ENCODE measurements around the gene KLF15. TPM values are rescaled to one million over a fixed set of nuclear protein-coding genes. Genes with fewer than 3 reads are reported as not detected.

KLF15 gene
- total RNA-seq, 2 donors from 2014 or later = 43.4 to 55.1 TPM

DNA sequence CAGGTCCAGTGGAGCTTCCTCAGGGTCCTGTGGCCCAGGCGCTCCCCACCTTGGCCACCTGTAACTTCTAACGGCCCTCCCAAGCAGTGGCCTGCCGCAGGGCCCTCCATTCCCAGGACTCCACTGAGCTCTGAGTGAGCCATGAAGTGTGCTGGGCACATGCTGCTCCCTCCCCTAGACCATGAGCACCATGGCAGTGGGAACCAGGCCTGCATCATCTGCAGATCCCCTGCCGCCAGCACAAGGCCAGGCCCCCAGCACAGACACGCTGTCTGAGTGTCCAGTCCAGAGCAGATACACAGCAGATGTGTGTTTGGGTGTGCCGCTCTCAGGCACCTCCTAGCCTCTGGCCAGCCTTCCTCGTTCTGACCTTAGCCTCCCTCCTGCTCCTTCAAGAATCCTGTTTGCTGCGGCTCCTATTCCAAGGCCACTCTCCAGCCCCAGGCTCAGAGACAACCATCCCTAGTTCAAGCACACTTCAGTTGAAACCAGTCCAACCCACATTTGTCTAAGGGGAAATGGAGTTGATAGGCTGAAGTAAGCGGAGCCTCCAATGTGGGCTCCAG, 7.0 kb upstream of the KLF15 start:
- no peak for DNase-seq (ENCODE audit: low spot score)
- Histone ChIP-seq H3K27me3 (no peaks in the 10 kb centered on the region), H3K9me3 (no peaks in the 10 kb centered on the region), H3K4me3 (no peak overlapping the region), H3K27ac (no peak overlapping the region), H3K36me3 (no peaks in the 10 kb centered on the region), H3K4me1 (no peaks in the 10 kb centered on the region)
- no peak for TF ChIP-seq CTCF (IDR thresholded peaks at IDR 0.05)

DNA sequence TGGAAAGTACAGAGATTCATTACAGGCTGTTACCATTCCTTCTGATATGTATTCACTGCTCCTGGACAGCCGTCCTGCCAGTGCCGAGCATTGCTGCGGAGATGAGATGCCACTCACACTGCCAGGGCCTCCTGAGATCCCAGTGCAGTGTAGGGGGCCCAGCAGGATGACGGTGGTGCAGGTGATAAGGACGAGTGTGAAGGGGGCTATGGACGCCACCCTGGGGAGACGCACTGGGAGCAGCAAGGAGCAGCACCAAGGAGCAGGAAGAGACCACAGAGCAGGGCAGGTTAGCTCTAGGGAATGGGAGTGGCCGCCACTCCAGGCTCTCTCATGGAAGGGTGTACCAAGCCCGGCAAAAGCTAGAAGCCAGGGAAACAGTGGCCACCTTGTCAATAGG, 4.0 kb upstream of the KLF15 start:
- H3K4me1 ChIP-seq = peaks cover 0 to 10% of the 10 kb centered on the region in 2 donors
- no peaks in the 10 kb centered on the region for H3K9me3 ChIP-seq
- no peaks in the 10 kb centered on the region for H3K36me3 ChIP-seq
- no peaks in the 10 kb centered on the region for H3K27me3 ChIP-seq
- TF ChIP-seq CTCF (IDR thresholded peaks at IDR 0.05) = no peak
- no peak for DNase-seq (ENCODE audit: low spot score)
- no peak overlapping the region for H3K27ac ChIP-seq
- no peak overlapping the region for H3K4me3 ChIP-seq

DNA sequence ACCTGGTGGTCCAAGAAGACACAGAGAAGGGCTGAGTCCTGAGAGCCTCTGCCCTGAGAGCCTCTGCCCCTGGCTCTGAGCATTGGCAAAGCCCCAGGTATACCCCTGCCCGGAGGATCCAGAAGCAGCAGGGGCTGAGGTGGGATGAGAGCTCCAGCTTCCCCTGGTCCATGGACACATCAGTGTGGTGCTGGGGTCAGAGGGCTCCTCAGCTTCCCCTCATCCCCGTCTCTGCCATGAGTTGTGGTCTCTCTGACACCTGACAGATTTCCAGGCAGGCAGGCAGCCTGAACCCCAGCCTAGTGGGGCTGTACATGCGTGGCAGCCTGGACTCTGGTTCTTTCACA, 3.5 kb upstream of the KLF15 start:
- H3K27me3 ChIP-seq = no peaks in the 10 kb centered on the region
- no peaks in the 10 kb centered on the region for H3K9me3 ChIP-seq
- no peaks in the 10 kb centered on the region for H3K36me3 ChIP-seq
- no peak for TF ChIP-seq CTCF (IDR thresholded peaks at IDR 0.05)
- no peak overlapping the region for H3K27ac ChIP-seq
- H3K4me3 ChIP-seq = no peak overlapping the region
- H3K4me1 ChIP-seq = peaks cover 0 to 13% of the 10 kb centered on the region in 2 donors
- no peak for DNase-seq (ENCODE audit: low spot score)

- H3K27me3 ChIP-seq = no peaks in the 10 kb centered on the region
- H3K4me3 ChIP-seq = no peak overlapping the region
- no peak for TF ChIP-seq CTCF (IDR thresholded peaks at IDR 0.05)
- H3K36me3 ChIP-seq = no peaks in the 10 kb centered on the region
- no peak overlapping the region for H3K27ac ChIP-seq
- no peaks in the 10 kb centered on the region for H3K9me3 ChIP-seq
- DNase-seq (ENCODE audit: low spot score) = no peak
- H3K4me1 ChIP-seq = peaks cover 0 to 18% of the 10 kb centered on the region in 2 donors
Observed at GRCh38 chr3:126360046-126360713, 3.0 kb upstream of the KLF15 start.

GRCh38 chr3:126358816-126359181, 1.6 kb upstream of the KLF15 start:
- no peak overlapping the region for H3K27ac ChIP-seq
- TF ChIP-seq CTCF (IDR thresholded peaks at IDR 0.05) = no peak
- no peak for DNase-seq (ENCODE audit: low spot score)

More at GRCh38 chr3:126358816-126359181, 1.6 kb upstream of the KLF15 start:
- Histone ChIP-seq H3K9me3 (no peaks in the 10 kb centered on the region), H3K4me1 (peaks cover 0 to 32% of the 10 kb centered on the region in 2 donors), H3K4me3 (no peak overlapping the region), H3K36me3 (no peaks in the 10 kb centered on the region), H3K27me3 (no peaks in the 10 kb centered on the region)

All from right atrium auricular region (tissue), 2 donors.